Stimulated activated CD4-positive, alpha-beta T cell treated with anti-CD3 and anti-CD28 coated beads, Interleukin-4, amount 100 ng/mL, for 48 hours (primary cell): ENCODE results near the gene DAGLA.
A peak's percentile ranks its signal among the peaks of the same experiment; 100 is the strongest.

ENCODE experiments used
- DNase-seq, 2 donors: peaks; one replicate each; pipeline ENCODE4 v3.0.0-alpha.2; 2020; ENCODE audit warnings: low read depth in 2 of 2

DAGLA gene

DNA sequence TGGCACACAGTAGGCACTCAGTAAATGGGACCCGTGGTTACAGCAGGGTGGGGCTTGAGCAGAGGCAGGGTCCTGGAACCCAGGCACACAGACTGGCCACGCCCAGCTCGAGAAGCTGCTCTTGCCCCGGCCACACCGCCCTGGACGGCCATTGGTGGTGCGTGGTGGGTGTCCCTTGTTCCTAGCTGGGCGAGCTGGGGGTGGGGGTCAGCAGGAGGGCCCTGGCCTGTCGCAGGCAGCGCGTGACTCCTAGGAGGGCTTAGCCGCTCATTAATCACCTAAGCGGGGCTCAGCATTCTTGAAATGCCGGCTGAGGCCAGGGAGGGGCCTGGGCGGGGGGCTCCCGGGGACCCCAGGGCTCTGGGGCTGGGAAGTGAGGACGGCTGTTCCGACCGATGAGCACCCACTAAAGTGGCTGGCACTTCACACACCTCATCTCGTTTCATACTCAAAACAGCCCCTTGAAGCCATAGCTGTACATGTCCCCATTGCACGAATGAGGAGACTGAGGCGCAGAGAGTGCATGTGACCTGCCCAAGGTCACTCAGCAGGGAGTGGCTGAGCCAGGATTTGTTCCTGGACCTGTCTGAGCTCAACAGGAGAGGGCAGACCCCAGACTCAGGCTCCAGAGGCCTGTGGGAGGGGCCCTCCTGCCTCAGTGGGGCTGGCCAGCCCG lies 83.9 kb downstream of the DAGLA start:
- DNase-seq = no peak

DNA sequence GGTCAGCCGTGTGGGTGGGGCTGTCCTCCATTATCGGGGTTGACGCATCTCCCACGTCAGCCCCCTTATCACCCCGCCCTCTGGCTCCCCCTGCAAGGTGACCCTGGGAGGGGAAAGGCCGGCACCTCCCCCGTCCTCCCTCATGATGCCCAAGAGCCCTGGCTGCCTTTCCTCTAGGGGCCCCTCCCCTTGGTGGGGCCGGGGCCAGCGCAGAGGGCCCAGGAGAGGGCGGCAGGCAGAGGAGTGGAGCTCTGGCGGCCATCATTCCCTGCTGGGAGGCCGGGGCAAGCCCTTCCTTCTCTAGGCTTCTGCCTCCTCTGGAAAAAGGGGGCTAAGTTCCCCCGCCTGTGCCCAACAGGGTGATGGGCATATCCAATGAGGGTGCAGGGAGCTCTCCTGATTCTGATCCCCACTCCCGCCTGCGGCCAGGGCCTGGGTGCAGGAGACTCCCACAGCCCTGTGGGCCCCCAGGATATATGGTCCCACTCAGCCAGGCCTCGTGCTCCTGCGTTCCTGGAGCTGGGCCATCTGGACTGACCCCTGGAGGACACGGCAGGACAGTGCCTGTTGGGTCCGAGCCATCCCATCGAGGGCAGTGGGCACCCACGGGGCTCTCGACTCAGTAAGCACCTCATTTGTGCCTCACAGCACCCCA lies 84.5 kb downstream of the DAGLA start:
- DNase-seq = no peak

DNA sequence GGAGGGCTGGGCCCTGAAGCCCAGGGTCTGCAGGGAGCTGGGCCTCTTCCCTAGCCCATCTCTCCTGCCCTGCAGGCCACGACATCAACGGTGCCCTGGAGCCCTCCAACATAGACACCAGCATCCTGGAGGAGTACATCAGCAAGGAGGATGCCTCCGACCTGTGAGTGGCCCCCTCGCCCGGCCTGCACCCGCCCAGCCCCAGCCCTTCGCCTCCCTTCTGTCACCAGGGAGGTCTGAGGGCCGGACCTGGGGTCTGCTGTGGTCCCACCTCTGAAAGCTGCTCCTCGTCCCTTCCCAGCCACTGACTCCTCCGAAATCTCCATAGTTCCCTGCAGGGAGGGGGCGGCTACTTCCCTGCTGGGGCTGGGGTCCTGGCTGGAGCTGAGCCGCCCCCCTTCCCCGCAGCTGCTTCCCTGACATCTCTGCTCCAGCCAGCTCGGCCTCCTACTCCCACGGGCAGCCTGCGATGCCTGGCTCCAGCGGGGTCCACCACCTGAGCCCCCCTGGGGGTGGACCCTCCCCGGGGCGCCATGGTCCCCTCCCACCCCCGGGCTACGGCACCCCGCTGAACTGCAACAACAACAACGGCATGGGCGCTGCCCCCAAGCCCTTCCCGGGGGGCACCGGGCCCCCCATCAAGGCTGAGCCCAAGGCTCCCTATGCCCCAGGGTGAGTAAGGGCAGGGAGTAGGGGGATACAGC lies 85.5 kb downstream of the DAGLA start:
- DNase-seq = no peak

DNA sequence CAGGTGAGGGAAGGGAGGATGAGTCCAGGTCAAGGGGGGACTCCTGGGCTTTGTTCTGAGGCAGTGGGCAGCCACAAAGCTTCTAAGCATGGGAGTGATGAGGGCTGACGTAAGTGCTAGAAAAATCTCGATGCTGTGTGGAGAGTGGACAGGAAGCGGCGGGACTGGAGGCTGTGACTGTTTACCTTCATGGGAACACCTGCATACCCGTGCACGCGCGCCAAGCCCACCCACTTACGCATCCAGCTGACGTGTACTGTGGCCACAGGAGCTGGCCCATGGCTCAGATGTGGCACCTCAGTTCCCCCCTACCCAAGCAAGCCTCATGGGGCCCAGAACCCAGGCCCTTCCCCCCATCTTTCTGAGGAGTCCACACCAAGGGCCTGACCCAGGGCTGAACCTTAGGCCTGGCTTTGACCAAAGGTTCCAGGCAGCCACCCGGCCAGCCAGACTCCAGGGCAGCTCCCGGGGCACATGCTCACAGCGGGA lies 86.2 kb downstream of the DAGLA start:
- DNase-seq = no peak

DNA sequence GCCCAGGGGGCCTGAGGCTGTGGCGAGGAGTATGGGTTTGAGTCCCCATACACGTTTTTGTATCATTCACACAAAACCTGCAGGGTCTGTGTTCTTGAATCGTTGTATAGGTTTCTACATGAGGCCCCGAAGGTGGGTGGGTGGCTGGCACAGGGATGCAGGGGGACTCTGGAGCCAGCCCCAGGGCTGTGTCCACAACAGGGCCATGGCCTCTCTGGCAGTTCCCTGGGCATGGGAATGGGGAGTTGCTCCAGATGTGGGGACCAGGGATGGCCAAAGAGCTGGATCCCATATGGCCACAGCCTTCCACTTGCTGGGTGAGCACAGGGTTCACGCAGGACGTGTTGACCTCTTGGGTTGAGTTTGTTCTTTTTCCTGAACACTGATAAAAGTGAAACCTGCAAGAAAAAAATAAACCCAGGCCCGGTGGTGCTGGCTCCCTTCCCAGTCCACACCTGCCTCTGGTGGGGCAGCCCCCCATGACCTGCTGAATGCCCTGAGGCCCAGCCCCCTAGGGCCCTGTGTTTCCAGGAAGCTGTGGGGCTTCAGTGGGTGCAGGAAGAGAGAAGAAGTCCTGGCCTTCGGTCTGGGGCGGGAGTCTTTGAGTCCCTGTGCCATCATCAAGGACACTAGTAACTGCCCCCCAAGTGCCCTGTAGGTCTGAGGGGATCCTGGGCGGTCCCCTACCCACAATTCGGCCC lies 88.3 kb downstream of the DAGLA start:
- no peak for DNase-seq

DNA sequence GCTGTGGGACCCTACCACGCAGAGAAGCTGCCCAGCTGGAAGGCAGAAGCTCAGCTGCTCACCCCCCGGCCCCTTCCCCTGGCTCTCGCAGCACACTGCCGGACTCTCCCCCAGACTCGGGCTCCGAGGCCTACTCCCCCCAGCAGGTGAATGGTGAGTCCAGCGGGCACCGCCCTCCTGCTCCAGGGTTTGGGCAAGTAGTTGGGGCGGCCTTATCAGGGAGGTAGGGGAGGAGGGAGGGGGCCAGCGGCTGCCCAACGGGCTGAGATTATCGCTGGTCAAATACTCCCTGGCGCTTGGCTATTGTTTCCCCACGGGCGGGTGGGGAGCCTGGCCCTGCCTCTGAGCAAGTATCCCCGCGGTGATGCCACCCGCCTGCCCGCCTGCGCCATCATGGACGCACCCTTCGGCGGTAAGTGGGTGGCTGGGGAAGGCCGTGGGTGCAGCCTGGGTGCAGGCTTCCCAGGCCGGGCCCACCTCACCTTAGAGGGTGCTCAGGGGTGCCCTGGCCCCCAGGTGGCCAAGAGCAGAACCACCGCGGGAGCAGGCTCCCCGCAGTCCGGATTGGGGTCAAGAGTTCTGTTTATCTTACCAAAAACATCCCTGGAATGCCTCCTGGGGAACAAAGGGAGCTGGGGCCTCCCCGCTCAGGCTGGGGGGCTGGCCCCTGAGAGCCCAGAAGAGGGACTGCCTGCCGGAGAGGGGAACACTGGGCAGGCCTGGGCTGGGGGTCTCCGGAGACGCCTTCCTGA lies 89.2 kb downstream of the DAGLA start:
- DNase-seq = no peak

DNA sequence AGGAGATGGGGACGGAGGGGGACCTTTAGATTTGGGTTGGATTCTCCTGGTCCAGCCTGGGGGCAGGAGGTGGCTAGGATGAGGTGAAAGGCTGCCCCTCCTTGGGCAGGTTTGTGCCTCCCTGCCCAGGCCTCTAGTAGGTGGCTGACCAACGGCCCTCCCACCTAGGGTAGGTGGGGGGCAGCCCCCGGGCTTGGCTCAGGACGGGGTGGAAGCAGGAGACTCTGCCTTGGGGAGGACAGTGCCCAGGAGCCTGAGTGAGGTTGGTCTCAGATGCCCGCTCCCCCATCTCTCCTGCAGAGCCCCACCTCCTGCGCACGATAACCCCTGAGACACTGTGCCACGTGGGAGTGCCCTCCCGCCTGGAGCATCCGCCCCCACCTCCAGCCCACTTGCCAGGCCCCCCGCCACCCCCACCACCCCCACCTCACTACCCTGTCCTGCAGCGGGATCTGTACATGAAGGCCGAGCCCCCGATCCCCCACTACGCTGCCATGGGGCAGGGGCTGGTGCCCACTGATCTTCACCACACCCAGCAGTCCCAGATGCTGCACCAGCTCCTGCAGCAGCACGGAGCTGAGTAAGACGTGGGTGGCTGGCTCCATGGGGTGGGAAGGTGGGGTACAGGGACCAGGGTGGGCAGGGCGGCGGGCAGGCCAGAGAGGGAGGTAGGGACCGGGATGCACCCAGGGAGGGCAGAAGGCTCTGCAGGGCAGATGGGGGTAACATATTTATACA lies 89.9 kb downstream of the DAGLA start:
- no peak for DNase-seq

DNA sequence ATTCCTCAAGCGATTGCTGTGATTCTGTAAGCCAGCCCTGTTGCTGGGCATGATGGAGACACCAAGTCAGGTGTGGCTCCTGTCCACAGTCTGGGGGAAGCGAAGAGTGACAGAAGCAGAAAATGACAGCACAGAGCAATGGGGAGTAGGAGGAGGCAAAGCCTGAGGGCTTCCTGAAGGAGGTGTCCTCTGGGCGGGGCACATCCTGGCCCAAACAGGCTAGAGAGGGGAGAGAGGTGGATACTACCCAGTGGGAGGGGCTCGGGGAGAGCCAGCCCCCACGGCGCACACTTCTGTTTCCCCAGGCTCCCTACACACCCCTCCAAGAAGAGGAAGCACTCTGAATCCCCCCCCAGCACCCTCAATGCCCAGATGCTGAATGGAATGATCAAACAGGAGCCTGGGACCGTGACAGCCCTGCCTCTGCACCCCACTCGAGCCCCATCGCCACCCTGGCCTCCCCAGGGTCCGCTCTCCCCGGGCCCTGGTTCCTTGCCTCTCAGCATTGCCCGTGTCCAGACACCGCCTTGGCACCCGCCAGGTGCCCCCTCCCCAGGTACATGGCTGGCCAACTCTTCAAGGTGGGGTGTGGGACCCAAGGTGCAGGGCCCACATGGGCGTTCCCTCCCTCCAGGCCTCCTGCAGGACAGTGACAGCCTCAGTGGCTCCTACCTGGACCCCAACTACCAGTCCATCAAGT lies 91.2 kb downstream of the DAGLA start:
- DNase-seq = no peak

DNA sequence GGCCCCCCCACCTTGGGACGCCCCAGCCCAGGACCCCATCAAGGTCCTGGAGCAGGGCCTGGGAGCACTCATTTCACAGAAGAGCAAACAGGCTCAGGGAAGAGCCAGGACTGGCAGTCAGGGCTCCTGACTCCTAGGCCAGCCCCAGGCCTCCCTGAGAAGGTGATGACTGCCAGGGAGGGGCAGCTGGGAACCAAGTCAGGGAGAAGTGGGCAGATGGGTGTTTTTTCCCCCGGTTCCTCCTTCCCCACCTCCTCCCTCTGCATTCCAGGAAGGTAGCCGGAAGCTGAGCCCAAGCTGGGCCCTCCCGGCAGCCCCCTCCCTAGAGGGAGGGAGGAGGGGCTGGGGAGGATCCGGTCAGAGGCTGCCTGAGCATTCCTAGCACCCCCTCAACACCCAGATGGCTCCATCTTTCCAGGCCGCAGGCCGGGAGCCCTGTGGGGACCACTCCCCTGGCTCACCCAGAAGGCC lies 91.8 kb downstream of the DAGLA start:
- DNase-seq = no peak

DNA sequence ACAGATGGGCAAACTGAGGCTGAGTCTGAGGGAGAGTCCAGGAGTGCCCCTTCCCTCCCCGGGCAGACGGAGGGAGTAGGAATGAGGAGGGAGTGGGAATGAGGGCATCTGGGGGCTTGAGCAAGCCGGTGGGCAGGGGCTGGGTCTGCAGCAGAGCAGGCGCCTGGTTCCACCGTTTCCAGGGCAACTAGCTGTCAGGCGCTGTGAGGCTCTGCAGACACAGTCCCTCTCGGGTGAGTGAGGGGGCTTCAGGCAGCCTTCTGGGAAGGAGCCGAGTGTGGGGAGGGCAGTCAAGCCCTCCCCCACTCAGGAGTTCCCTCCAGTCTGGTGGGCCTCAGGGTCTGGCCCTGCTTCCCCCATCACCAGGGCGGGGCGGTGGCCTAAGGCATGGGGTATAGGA lies 93.2 kb downstream of the DAGLA start:
- no peak for DNase-seq

DNA sequence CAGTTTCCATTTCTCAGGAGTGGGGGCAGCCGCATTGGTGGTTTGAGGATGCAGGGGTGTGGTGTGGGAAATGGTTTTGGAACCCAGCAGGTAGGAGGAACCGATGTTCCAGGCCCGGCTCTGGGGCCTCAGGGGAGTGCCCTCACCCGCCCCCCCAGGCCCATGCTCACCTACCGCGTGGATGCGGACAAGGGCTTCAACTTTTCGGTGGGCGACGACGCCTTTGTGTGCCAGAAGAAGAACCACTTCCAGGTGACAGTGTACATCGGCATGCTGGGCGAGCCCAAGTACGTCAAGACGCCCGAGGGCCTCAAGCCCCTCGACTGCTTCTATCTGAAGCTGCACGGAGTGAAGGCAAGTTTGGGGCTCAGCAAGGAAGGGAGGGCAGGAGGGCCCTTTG lies 93.6 kb downstream of the DAGLA start:
- no peak for DNase-seq

DNA sequence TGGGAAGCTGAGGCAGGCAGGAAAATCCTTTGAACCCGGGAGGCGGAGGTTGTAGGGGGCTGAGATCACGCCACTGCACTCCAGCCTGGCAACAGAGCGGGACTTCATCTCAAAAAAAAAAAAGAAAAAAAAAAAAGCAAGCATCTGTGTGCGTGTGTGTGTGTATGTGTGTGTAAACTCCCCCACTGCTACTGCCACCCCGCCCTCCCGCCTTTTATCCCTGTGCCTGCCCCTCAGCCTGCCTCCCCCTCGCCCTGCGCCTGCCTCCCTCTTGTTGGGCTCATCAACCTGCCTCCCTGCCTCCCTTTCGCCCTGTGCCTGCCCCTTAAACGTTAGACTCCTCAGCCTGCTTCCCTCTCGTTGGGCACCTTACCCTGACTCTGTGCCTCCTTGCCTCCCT lies 94.2 kb downstream of the DAGLA start:
- DNase-seq = no peak

DNA sequence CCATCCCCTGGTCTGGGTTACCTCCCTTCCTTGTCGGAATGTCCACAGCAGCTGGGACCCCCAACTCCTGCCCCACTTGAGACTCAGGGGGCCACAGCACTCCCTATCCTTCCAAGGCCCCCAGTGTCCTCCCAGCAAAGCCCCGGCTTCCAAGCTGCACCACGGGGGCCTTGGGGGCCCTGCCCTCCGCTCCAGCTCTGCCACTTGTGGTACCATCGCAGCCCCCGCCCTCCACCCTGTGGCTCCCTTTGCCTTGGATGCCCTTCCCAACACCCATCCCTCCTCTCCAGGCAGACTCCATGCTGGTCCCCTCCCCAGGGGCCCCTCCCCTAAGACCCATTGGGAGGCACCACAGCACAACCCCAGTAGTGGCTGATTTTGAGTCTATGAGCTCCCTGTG lies 94.9 kb downstream of the DAGLA start:
- DNase-seq = no peak

DNA sequence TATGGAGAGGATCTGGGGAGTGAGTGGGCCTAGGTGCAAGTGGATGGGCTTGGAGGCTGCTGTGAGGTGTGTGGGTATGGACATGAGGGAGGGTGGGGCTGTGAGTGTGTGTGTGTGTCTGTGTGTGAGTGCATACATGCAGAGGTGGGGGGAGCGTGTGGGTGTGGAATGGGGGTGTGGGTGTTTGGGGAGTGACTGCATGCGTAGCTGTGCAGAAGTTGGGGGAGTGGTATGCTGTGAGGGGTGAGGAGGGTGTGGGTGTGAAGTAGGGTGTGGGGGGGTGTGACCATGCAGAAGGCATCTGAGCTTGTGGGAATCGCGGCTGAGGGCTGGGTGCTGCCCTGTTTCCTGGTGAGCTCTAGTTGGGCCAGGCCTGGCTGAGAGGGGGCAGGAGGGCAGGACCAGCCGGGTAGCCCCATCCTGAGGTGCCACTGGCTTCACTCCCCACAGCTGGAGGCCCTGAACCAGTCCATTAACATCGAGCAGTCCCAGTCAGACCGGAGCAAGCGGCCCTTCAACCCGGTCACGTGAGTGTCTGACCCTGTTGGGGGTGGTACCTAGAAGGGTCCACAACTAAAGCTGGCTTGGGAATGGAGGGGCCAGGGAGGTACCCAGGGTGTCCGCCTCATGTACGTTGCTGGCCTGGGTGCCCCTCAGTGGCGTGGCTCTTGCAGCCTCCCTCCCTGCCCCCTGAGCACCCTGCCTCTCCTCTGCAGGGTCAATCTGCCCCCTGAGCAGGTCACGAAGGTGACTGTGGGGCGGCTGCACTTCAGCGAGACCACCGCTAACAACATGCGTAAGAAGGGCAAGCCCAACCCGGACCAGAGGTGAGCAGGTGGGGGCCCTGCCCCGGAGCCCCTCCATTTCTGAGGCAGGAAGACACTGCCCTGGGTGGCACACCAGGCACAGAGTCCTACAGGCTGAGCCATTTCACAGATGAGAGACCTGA lies 95.7 kb downstream of the DAGLA start:
- DNase-seq = no peak

DNA sequence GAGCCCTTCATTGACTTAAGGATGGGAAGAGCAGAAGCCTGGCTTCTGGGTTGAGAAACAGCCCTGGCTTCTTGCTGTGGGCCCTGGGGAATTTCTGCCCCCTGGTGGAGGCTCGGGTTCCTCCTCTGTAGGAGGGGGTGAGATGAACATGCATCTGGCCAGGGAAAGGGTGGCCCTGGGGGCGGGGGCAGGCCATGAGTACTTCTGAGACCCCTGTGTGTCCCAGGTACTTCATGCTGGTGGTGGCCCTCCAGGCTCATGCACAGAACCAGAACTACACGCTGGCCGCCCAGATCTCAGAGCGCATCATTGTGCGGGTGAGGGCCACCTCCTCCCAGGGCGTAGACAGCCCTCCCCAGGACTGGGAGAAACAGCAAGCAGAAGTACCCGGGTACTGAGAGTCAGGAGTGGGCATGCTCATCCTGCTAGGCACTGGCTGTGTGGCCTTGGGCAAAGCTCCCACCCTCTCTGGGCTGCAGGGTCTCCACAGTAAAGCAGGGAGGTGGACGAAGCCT lies 96.4 kb downstream of the DAGLA start:
- DNase-seq = peak; percentile 61 to 71

DNA sequence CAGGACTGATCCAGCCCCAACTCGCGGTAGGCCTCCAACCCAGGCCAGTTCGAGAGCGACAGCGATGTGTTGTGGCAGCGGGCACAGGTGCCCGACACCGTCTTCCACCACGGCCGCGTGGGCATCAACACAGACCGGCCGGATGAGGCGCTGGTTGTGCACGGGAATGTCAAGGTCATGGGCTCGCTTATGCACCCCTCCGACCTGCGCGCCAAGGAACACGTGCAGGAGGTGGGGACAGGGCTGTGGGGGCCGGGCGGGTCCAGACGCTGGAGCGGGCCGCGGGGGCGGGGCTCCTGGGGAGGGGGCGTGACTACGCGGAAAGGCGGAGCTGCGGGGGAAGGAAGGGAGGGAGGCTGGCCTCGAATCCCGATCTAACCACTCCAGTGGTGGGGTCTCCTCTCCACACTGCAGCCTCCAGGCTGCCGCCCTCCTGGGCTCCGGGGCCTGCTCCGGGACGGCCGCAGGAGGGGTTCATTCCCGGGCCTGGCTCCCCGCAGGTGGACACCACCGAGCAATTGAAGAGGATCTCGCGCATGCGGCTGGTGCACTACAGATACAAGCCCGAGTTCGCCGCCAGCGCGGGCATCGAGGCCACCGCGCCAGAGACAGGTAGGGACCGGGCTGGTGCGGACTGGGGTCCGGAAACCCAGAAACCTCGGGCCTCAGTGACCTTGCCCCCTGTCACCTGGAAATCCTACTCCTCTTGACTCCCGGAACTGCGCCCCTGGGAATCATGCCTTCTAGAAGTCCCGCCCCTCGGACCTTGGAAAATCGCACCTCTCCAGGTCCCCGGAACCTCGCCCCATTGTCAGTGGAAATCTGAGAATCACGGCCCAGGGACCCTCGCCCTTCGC lies 97.3 kb downstream of the DAGLA start:
- peak; percentile 40 to 54 for DNase-seq

DNA sequence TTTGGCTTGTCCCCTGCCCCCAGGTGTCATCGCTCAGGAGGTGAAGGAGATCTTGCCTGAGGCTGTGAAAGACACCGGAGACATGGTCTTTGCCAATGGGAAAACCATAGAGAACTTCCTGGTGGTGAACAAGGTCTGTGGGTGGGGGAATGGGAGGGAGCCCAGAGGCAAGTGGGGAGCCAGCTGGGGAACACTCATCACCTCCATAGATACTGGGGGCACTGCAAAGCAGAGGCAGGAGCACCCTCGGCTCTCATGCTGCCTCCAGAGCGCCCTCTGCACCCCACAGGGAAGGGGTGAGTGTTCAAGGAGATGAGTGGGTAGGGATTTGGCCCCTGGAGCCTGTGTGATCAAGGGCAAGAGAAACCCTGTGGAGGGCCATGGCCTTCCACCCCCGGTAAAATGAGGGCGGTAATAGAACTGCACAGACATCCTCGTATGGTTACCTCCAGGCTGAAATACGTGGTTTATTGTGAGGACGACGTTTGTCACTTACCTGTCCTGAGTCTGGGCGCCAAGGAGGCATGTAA lies 98.2 kb downstream of the DAGLA start:
- no peak for DNase-seq
